Measurements from ENCODE around the gene ADGRB3. TPM values are rescaled to one million over a fixed set of nuclear protein-coding genes. Genes with fewer than 3 reads are reported as not detected.

Gene ADGRB3
- total and polyA plus RNA-seq, 8 donors: 0.04 to 0.34 (median 0.21) TPM

- ATAC-seq: no peak
- peaks cover 0 to 4% (median 4%) of the 10 kb centered on the region in 3 donors for H3K4me1 ChIP-seq
- WGBS, 2 donors: 24 to 26% methylated on average over 11 of the region's 11 CpGs
- no peak overlapping the region for H3K27ac ChIP-seq
- no peak overlapping the region for H3K4me3 ChIP-seq
- no peaks in the 10 kb centered on the region for H3K9me3 ChIP-seq
- peak; percentile 45 to 83 (median 70) for TF ChIP-seq CTCF (IDR thresholded peaks at IDR 0.05)
- peak in 3 of 6 donors; percentile 17 to 60 (median 22) for DNase-seq
- intact Hi-C loops (cut with DNase I): no loop called here
- FAIRE-seq: peak; percentile 56
- peaks cover 0 to 33% (median 8%) of the 10 kb centered on the region in 4 donors for H3K27me3 ChIP-seq
- H3K36me3 ChIP-seq: no peaks in the 10 kb centered on the region
Measured at GRCh38 chr6:68638230-68638900, 3.3 kb downstream of the ADGRB3 start.

- intact Hi-C loops (cut with DNase I): no loop called here
- H3K9me3 ChIP-seq: no peaks in the 10 kb centered on the region
- FAIRE-seq: no peak
- TF ChIP-seq CTCF (IDR thresholded peaks at IDR 0.05): no peak
- no peak for DNase-seq
- no peak overlapping the region for H3K4me3 ChIP-seq
- no peak for ATAC-seq
- peaks cover 0 to 4% (median 4%) of the 10 kb centered on the region in 3 donors for H3K4me1 ChIP-seq
- WGBS, 2 donors: 28 to 31% methylated on average over 7 of the region's 7 CpGs
- no peak overlapping the region for H3K27ac ChIP-seq
- H3K27me3 ChIP-seq: peaks cover 0 to 38% (median 8%) of the 10 kb centered on the region in 4 donors
- no peaks in the 10 kb centered on the region for H3K36me3 ChIP-seq
Measured at GRCh38 chr6:68639211-68639610, 4.1 kb downstream of the ADGRB3 start.

GRCh38 chr6:68639826-68640490 lies 4.9 kb downstream of the ADGRB3 start:
- no peak for FAIRE-seq
- Histone ChIP-seq H3K27me3 (peaks cover 0 to 45% (median 8%) of the 10 kb centered on the region in 4 donors), H3K27ac (no peak overlapping the region), H3K4me1 (peaks cover 0 to 4% (median 4%) of the 10 kb centered on the region in 3 donors), H3K4me3 (peak overlapping the region in 2 of 4 donors; percentile 5 to 23), H3K9me3 (no peaks in the 10 kb centered on the region), H3K36me3 (no peaks in the 10 kb centered on the region)
- no peak for TF ChIP-seq CTCF (IDR thresholded peaks at IDR 0.05)
- 9 to 13% methylated on average over 13 of the region's 13 CpGs for WGBS, 2 donors
- DNase-seq: no peak
- intact Hi-C loops (cut with DNase I): no loop called here
- ATAC-seq: peak in 2 of 4 donors; percentile 13 to 20

GRCh38 chr6:68640491-68640835 lies 5.4 kb downstream of the ADGRB3 start:
- intact Hi-C loops (cut with DNase I): no loop called here
- Histone ChIP-seq H3K4me1 (peaks cover 0 to 4% (median 4%) of the 10 kb centered on the region in 3 donors), H3K27ac (no peak overlapping the region), H3K36me3 (no peaks in the 10 kb centered on the region), H3K4me3 (peak overlapping the region in 1 of 4 donors; percentile 23), H3K27me3 (peaks cover 0 to 48% (median 8%) of the 10 kb centered on the region in 4 donors), H3K9me3 (no peaks in the 10 kb centered on the region)
- ATAC-seq: no peak
- FAIRE-seq: no peak
- TF ChIP-seq CTCF (IDR thresholded peaks at IDR 0.05): no peak
- 8 to 12% methylated on average over 3 of the region's 3 CpGs for WGBS, 2 donors
- no peak for DNase-seq

- WGBS, 2 donors: 29 to 37% methylated on average over 2 of the region's 2 CpGs
- no peaks in the 10 kb centered on the region for H3K9me3 ChIP-seq
- intact Hi-C loops (cut with DNase I): no loop called here
- H3K27ac ChIP-seq: no peak overlapping the region
- DNase-seq (no peak), ATAC-seq (no peak), FAIRE-seq (no peak)
- no peaks in the 10 kb centered on the region for H3K36me3 ChIP-seq
- H3K27me3 ChIP-seq: peaks cover 0 to 48% (median 8%) of the 10 kb centered on the region in 4 donors
- no peak overlapping the region for H3K4me3 ChIP-seq
- TF ChIP-seq CTCF (IDR thresholded peaks at IDR 0.05): no peak
- peaks cover 0 to 4% (median 2%) of the 10 kb centered on the region in 3 donors for H3K4me1 ChIP-seq
Measured at GRCh38 chr6:68641172-68641571, 6.1 kb downstream of the ADGRB3 start.

Data from pancreas (tissue), 10 donors.